NT2/D1 (cell line): Measurements from ENCODE around the gene KLHDC1.

Experiments
- DNase-seq: peaks from one replicate; pipeline ENCODE4 v3.0.0-alpha.2; 2011; ENCODE audit warnings: low read depth, low spot score
- H3K27me3 ChIP-seq: 2 replicates; pipeline ENCODE4 v1.6.0; 2011; ENCODE audit warnings: mild to moderate bottlenecking; ENCODE audit not compliant: insufficient read length, insufficient read depth
- H3K36me3 ChIP-seq: 2 replicates; pipeline ENCODE4 v1.6.1; 2011; ENCODE audit warnings: mild to moderate bottlenecking, low read length, mixed read lengths; ENCODE audit not compliant: insufficient read depth, insufficient read length
- H3K4me1 ChIP-seq: 2 replicates; pipeline ENCODE4 v1.5.1; 2011; ENCODE audit not compliant: insufficient read depth, insufficient read length
- H3K4me3 ChIP-seq: 2 replicates; pipeline ENCODE4 v1.5.1; 2011; ENCODE audit warnings: low read depth; ENCODE audit not compliant: insufficient read length
- H3K9ac ChIP-seq: 2 replicates; pipeline ENCODE4 v1.6.0; 2011; ENCODE audit warnings: low read depth; ENCODE audit not compliant: insufficient read length
- H3K9me3 ChIP-seq: 2 replicates; pipeline ENCODE4 v1.5.1; 2011; ENCODE audit warnings: mild to moderate bottlenecking, low read length; ENCODE audit not compliant: insufficient read depth
- SUZ12 ChIP-seq: IDR thresholded peaks from 2 replicates; pipeline ENCODE4 v1.6.1; 2011; ENCODE audit not compliant: insufficient read length, insufficient read depth; ENCODE audit errors: extremely low read depth
- YY1 ChIP-seq: IDR thresholded peaks from 2 replicates; pipeline ENCODE4 v1.6.1; 2011; ENCODE audit not compliant: insufficient read length, insufficient read depth
- ZNF274 ChIP-seq: IDR thresholded peaks from 2 replicates; pipeline ENCODE4 v1.6.1; 2011; ENCODE audit warnings: mild to moderate bottlenecking, low read depth, low read length

Gene KLHDC1

DNA sequence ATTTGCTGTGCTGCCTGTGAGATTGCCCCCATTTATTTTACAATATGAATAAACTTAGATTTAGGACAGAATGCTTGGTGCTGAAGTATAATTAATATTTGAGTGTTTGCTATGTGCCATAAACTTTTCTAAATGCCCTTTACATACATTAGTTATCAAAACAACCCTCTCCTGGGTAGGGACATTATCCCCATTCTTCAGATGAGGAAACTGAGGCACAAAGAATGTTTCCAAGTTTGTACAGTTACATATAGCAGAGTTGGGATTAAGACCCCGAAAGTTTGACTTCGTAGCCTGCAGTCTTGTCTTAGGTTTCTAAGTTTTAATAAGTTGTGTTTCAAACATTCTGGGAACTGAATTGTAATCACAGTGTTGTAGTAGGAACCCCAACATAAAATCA, 93.4 kb downstream of the KLHDC1 start:
- peaks cover 68% of the 10 kb centered on the region for H3K36me3 ChIP-seq
- H3K4me1 ChIP-seq: no peaks in the 10 kb centered on the region
- no peak for DNase-seq
- TF ChIP-seq SUZ12 (no peak), ZNF274 (no peak), YY1 (no peak)
- no peaks in the 10 kb centered on the region for H3K27me3 ChIP-seq
- no peak overlapping the region for H3K4me3 ChIP-seq
- H3K9ac ChIP-seq: no peak overlapping the region
- no peaks in the 10 kb centered on the region for H3K9me3 ChIP-seq

DNA sequence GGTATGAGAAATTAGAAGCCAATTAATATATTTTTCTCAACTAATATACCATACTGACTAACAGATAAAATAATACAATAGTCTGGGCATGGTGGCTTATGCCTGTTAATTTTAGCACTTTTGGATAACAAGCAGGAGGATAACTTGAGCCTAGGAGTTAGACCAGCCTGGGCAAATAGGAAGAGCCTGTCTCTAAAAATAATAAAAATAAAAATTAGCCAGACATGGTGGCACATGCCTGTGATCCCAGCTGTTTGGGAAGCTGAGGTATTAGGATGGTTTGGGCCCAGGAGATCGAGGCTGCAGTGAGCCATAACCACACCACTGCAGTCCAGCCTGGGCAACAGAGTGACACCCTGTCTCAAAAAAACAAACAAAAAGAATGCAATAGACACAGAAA, 99.7 kb downstream of the KLHDC1 start:
- H3K9ac ChIP-seq: no peak overlapping the region
- TF ChIP-seq SUZ12 (no peak), YY1 (no peak), ZNF274 (no peak)
- no peaks in the 10 kb centered on the region for H3K4me1 ChIP-seq
- H3K9me3 ChIP-seq: no peaks in the 10 kb centered on the region
- no peaks in the 10 kb centered on the region for H3K27me3 ChIP-seq
- DNase-seq: no peak
- no peak overlapping the region for H3K4me3 ChIP-seq
- peaks cover 52% of the 10 kb centered on the region for H3K36me3 ChIP-seq

GRCh38 chr14:49796025-49796424, 103.1 kb downstream of the KLHDC1 start:
- Histone ChIP-seq H3K36me3 (peaks cover 59% of the 10 kb centered on the region), H3K27me3 (no peaks in the 10 kb centered on the region), H3K9me3 (no peaks in the 10 kb centered on the region), H3K4me3 (no peak overlapping the region), H3K4me1 (no peaks in the 10 kb centered on the region), H3K9ac (no peak overlapping the region)
- TF ChIP-seq SUZ12 (no peak), ZNF274 (no peak), YY1 (no peak)
- DNase-seq: no peak
